HCT116 (cell line): Measurements from ENCODE around the gene DAPK3. TPM values are rescaled to one million over a fixed set of nuclear protein-coding genes. Genes with fewer than 3 reads are reported as not detected.

ENCODE experiments used
- ATAC-seq: fragments of 200-7000 bp; cut with Tn5 transposase; 2 replicates; pipeline ENCODE4 v1.9.1; 2020; ENCODE audit warnings: mild to moderate bottlenecking, moderate library complexity
- BruUV-seq: library from RNA; stranded (reverse); fragments of 400-500 nt; replicated peaks from 2 replicates; lab custom pipeline; 2021; lab: Mats Ljungman, UMichigan
- CTCF ChIA-PET: fragments of 300-600 bp; sonication (Branson Sonifier 250); formaldehyde crosslinking; loops from one replicate; lab custom pipeline; 2021; ENCODE audit warnings: antibody characterized with exemption; lab: Charles Lee
- POLR2A ChIA-PET: fragments of 300-600, 350-600 bp; sonication (Branson Sonifier 250); formaldehyde crosslinking; loops from one replicate; lab custom pipeline; 2021; ENCODE audit warnings: antibody characterized with exemption; lab: Charles Lee
- RAD21 ChIA-PET, 2 experiments: fragments of 300-600 bp; sonication (Branson Sonifier 250); formaldehyde crosslinking; loops; one replicate each; lab custom pipeline; 2023; ENCODE audit warnings: low total read pairs in 2 of 2; ENCODE audit not compliant: uncharacterized antibody in 2 of 2, unreplicated experiment in 2 of 2, low non-redundant PET in 1 of 2; lab: Charles Lee
- DNase-seq: peaks from one replicate; pipeline ENCODE4 v3.0.0-alpha.2; 2010; ENCODE audit warnings: low read depth, low spot score
- H2AFZ ChIP-seq: fragments of 200-600 bp; shearing (Covaris generic), sonication (generic); 2 replicates; pipeline ENCODE4 v1.6.1; 2017; ENCODE audit warnings: low read depth, mixed run types, mixed read lengths, antibody characterized with exemption, low read length; ENCODE audit not compliant: poor library complexity, severe bottlenecking
- H3K27ac ChIP-seq: 2 replicates; pipeline ENCODE4 v1.5.1; 2012; ENCODE audit warnings: low read depth, low read length
- H3K27me3 ChIP-seq: fragments of 200-600 bp; sonication (generic); 2 replicates; pipeline ENCODE4 v1.6.1; 2016; ENCODE audit warnings: mixed run types, low read length, mixed read lengths; ENCODE audit not compliant: insufficient read depth
- H3K36me3 ChIP-seq, 2 experiments: fragments of 200-500 bp in 1 of 2; fragments of 200-600 bp in 1 of 2; sonication (Bioruptor generic) in 1 of 2; sonication (generic) in 1 of 2; 2 replicates each; pipeline versions ENCODE4 v1.5.1 to v1.6.1; 2014 to 2016; ENCODE audit warnings: low read length in 2 of 2, inconsistent platforms in 1 of 2, mixed read lengths in 1 of 2, mixed run types in 1 of 2; ENCODE audit not compliant: insufficient read depth in 2 of 2, control insufficient read depth in 1 of 2
- H3K4me1 ChIP-seq, 2 experiments: fragments of 200-600 bp in 1 of 2; sonication (generic) in 1 of 2; 2 replicates each; pipeline versions ENCODE4 v1.5.1 to v1.6.1; 2012 to 2017; ENCODE audit warnings: low read length in 2 of 2, inconsistent platforms in 1 of 2, mild to moderate bottlenecking in 1 of 2, mixed read lengths in 1 of 2, mixed run types in 1 of 2, moderate library complexity in 1 of 2; ENCODE audit not compliant: insufficient read depth in 2 of 2, control insufficient read depth in 1 of 2
- H3K4me2 ChIP-seq: fragments of 200-600 bp; sonication (generic); 2 replicates; pipeline ENCODE4 v1.6.1; 2017; ENCODE audit warnings: mixed run types, low read length, mixed read lengths
- H3K4me3 ChIP-seq, 2 experiments: fragments of 200-600 bp in 1 of 2; sonication (generic) in 1 of 2; replicated peaks in 1 of 2; 2 replicates each; pipeline ENCODE4 v1.5.1; 2011 to 2016; ENCODE audit warnings: low read length in 2 of 2, control low read depth in 1 of 2, low read depth in 1 of 2, mild to moderate bottlenecking in 1 of 2, mixed read lengths in 1 of 2, mixed run types in 1 of 2
- H3K79me2 ChIP-seq: fragments of 200-600 bp; sonication (generic); 2 replicates; pipeline ENCODE4 v1.6.1; 2017; ENCODE audit warnings: mild to moderate bottlenecking, mixed run types, low read length, moderate library complexity, mixed read lengths; ENCODE audit not compliant: insufficient read depth
- H3K9ac ChIP-seq: fragments of 200-600 bp; sonication (generic); 2 replicates; pipeline ENCODE4 v1.6.1; 2016; ENCODE audit warnings: low read length, mixed read lengths
- H3K9me2 ChIP-seq: fragments of 200-600 bp; sonication (generic), shearing (Covaris generic); 2 replicates; pipeline ENCODE4 v1.6.1; 2017; ENCODE audit warnings: mixed run types, mild to moderate bottlenecking, moderate library complexity; ENCODE audit not compliant: insufficient read depth
- H3K9me3 ChIP-seq, 2 experiments: fragments of 200-500 bp in 1 of 2; fragments of 200-600 bp in 1 of 2; sonication (Bioruptor generic) in 1 of 2; sonication (generic) in 1 of 2; 2 replicates each; pipeline ENCODE4 v1.6.1; 2014 to 2017; ENCODE audit warnings: low read length in 2 of 2, mixed read lengths in 2 of 2, inconsistent platforms in 1 of 2, low read depth in 1 of 2, mild to moderate bottlenecking in 1 of 2, mixed run types in 1 of 2, moderate library complexity in 1 of 2; ENCODE audit not compliant: control insufficient read depth in 1 of 2, insufficient read depth in 1 of 2
- H4K20me1 ChIP-seq: fragments of 200-600 bp; sonication (generic), shearing (Covaris generic); 2 replicates; pipeline ENCODE4 v1.6.1; 2017; ENCODE audit warnings: mixed run types, mild to moderate bottlenecking, moderate library complexity; ENCODE audit not compliant: insufficient read depth
- CTCF ChIP-seq, 3 experiments: fragments of 200-600 bp in 1 of 3; sonication (generic) in 1 of 3; IDR thresholded peaks in 2 of 3; conservative IDR thresholded peaks in 1 of 3; 2 replicates each; pipeline ENCODE4 v1.5.1; 2012 to 2017; ENCODE audit warnings: low read depth in 2 of 3, low read length in 2 of 3, antibody characterized with exemption in 1 of 3, borderline replicate concordance in 1 of 3, control low read depth in 1 of 3, mild to moderate bottlenecking in 1 of 3, mixed read lengths in 1 of 3, mixed run types in 1 of 3, moderate library complexity in 1 of 3; ENCODE audit not compliant: insufficient read depth in 1 of 3
- SRF ChIP-seq: IDR thresholded peaks from 2 replicates; pipeline ENCODE4 v1.6.1; 2012; ENCODE audit warnings: low read depth
- intact Hi-C: fragments of 100-400 bp; cut with micrococcal nuclease; formaldehyde crosslinking; loops from 2 replicates; pipeline ENCODE4 v1.10.0; 2022
- total RNA-seq: library from RNA; stranded (reverse); gene quantifications from one replicate; pipeline ENCODE4 v1.2.1, GENCODE V29; 2021; ENCODE audit not compliant: unreplicated experiment

Gene DAPK3
- total RNA-seq, 1 experiment from 2014 or later, result 54.8 TPM

- Histone ChIP-seq H3K9ac (no peak overlapping the region), H4K20me1 (peaks cover 62% of the 10 kb centered on the region; the same call in 1 of the 2 replicates), H3K79me2 (peaks cover 73% of the 10 kb centered on the region), H3K36me3 (peaks cover 60 to 71% of the 10 kb centered on the region in 2 experiments), H3K4me3 (no peak overlapping the region), H2AFZ (no peak overlapping the region), H3K4me2 (no peak overlapping the region), H3K9me2 (no peaks in the 10 kb centered on the region), H3K27ac (no peak overlapping the region; the same call in 1 of the 2 replicates), H3K27me3 (no peaks in the 10 kb centered on the region), H3K9me3 (no peaks in the 10 kb centered on the region), H3K4me1 (peaks cover 0 to 11% of the 10 kb centered on the region in 2 experiments; a peak in 1 of 4 replicates)
- DNase-seq (no peak), ATAC-seq (peak; percentile 23)
- RAD21 ChIA-PET, result no interaction called here
- intact Hi-C loops, result no loop called here
- POLR2A ChIA-PET, result interaction anchor here (1.5 kb wide), 1 partner anchor 8 kb away, joined by 9 read pairs; the partner anchor contains the start of gene EEF2
- no TSS peak for BruUV-seq
- no peak for TF ChIP-seq SRF
- peak in 2 of 3 experiments; percentile 32 to 46; a peak in 3 of 6 replicates for TF ChIP-seq CTCF (IDR thresholded peaks at IDR 0.05 in 2 of 3, conservative IDR thresholded peaks at IDR 0.05 in 1 of 3; ENCODE audit: borderline replicate concordance in 1 of 3, insufficient read depth in 1 of 3, low read depth in 2 of 3, low read length in 2 of 3)
- CTCF ChIA-PET, result no interaction called here
Measured at GRCh38 chr19:3977242-3978143, 6.6 kb upstream of the DAPK3 start.
